Adrenal gland (tissue), 5 donors: Measurements from ENCODE around the gene MIEN1.

Experiments used
- CTCF ChIP-seq, 6 experiments: fragments of 450-650 bp in 4 of 6; fragments of 200-600 bp in 2 of 6; sonication (generic) in 1 of 6; IDR thresholded peaks; 1 replicate in 5 of 6; 2 replicates in 1 of 6; pipeline versions ENCODE4 v1.5.1 to v1.8.0; 2016 to 2021; ENCODE audit warnings: antibody characterized with exemption in 6 of 6, mild to moderate bottlenecking in 2 of 6, moderate library complexity in 1 of 6
- POLR2A ChIP-seq, 2 donors: fragments of 450-650 bp; IDR thresholded peaks; one replicate each; pipeline ENCODE4 v1.6.1; 2017; ENCODE audit warnings: antibody characterized with exemption in 2 of 2, mild to moderate bottlenecking in 2 of 2, moderate library complexity in 1 of 2
- donor health status: DM: no; HTN: no; CAD: no.

- TF ChIP-seq CTCF (IDR thresholded peaks at IDR 0.05) (no peak), POLR2A (IDR thresholded peaks at IDR 0.05) (no peak)
These were observed 24.7 kb upstream of the MIEN1 start for GRCh38 chr17:39754958-39755553.
